K562 (cell line): ENCODE data around the gene CD79A. TPM values are rescaled to one million over a fixed set of nuclear protein-coding genes. Genes with fewer than 3 reads are reported as not detected.

Experiments used
- BCOR ChIP-seq: fragments of 450-650 bp; IDR thresholded peaks from 2 replicates; pipeline ENCODE4 v1.6.1; 2016
- CBX5 ChIP-seq: IDR thresholded peaks from 2 replicates; pipeline ENCODE4 v1.6.1; 2014; ENCODE audit warnings: low read depth, borderline replicate concordance
- CC2D1A ChIP-seq: fragments of 450-650 bp; IDR thresholded peaks from 2 replicates; pipeline ENCODE4 v1.6.1; 2017; ENCODE audit warnings: mild to moderate bottlenecking
- E2F8 ChIP-seq: fragments of 450-650 bp; IDR thresholded peaks from 2 replicates; pipeline ENCODE4 v1.7.1; 2018; ENCODE audit warnings: mild to moderate bottlenecking, low read depth; ENCODE audit not compliant: partially characterized antibody
- EGR1 ChIP-seq: fragments of 450-650 bp; conservative IDR thresholded peaks from 2 replicates; pipeline ENCODE4 v1.6.1; 2017; ENCODE audit warnings: mild to moderate bottlenecking
- ETS2 ChIP-seq: IDR thresholded peaks from 2 replicates; pipeline ENCODE4 v1.6.1; 2016; ENCODE audit warnings: borderline replicate concordance, missing genetic modification characterization, mild to moderate bottlenecking, moderate library complexity, missing compliant biosample characterization; ENCODE audit not compliant: poor library complexity, severe bottlenecking
- GABPB1 ChIP-seq: sonication (generic); formaldehyde crosslinking; IDR thresholded peaks from 2 replicates; pipeline ENCODE4 v1.8.0; 2022; ENCODE audit warnings: mild to moderate bottlenecking, missing genetic modification reagents
- IRF2 ChIP-seq: sonication (generic); formaldehyde crosslinking; IDR thresholded peaks from 2 replicates; pipeline ENCODE4 v1.8.1; 2022; ENCODE audit warnings: mild to moderate bottlenecking, missing genetic modification reagents
- KDM4B ChIP-seq, 2 experiments: fragments of 450-650 bp in 1 of 2; sonication (generic) in 1 of 2; IDR thresholded peaks; 2 replicates each; pipeline ENCODE4 v1.6.1; 2016 to 2017; ENCODE audit warnings: borderline replicate concordance in 2 of 2, antibody characterized with exemption in 1 of 2, low read depth in 1 of 2, mild to moderate bottlenecking in 1 of 2
- KLF13 ChIP-seq: fragments of 450-650 bp; IDR thresholded peaks from 2 replicates; pipeline ENCODE4 v1.6.1; 2016; ENCODE audit warnings: missing genetic modification characterization, low read depth, mild to moderate bottlenecking, missing compliant biosample characterization, moderate library complexity, borderline replicate concordance
- L3MBTL2 ChIP-seq: fragments of 450-650 bp; IDR thresholded peaks from 2 replicates; pipeline ENCODE4 v1.6.1; 2016; ENCODE audit warnings: mild to moderate bottlenecking, moderate library complexity
- PPARD ChIP-seq: fragments of 250-450 bp; sonication (Bioruptor Pico); IDR thresholded peaks from 2 replicates; pipeline ENCODE4 v1.8.0; 2022; ENCODE audit warnings: inconsistent platforms, mild to moderate bottlenecking, moderate library complexity
- SMARCE1 ChIP-seq: fragments of 450-650 bp; IDR thresholded peaks from 2 replicates; pipeline ENCODE4 v1.7.1; 2016; ENCODE audit warnings: mild to moderate bottlenecking
- SMC3 ChIP-seq: conservative IDR thresholded peaks from 2 replicates; pipeline ENCODE4 v1.6.1; 2011; ENCODE audit warnings: low read depth, low read length, improper control_type of control experiment; ENCODE audit not compliant: insufficient read depth
- STAT5B ChIP-seq: fragments of 250-450 bp; sonication (Bioruptor Pico); IDR thresholded peaks from 2 replicates; pipeline ENCODE4 v1.8.0; 2021; ENCODE audit warnings: mild to moderate bottlenecking, inconsistent platforms
- TSHZ1 ChIP-seq: fragments of 250-450 bp; sonication (Bioruptor Pico); IDR thresholded peaks from 2 replicates; pipeline ENCODE4 v1.4.0; 2020; ENCODE audit warnings: mild to moderate bottlenecking, moderate library complexity
- ZNF121 ChIP-seq: sonication (generic); formaldehyde crosslinking; conservative IDR thresholded peaks from 2 replicates; pipeline ENCODE4 v1.8.0; 2022; ENCODE audit warnings: missing genetic modification reagents
- ZNF143 ChIP-seq: sonication (generic); formaldehyde crosslinking; IDR thresholded peaks from 2 replicates; pipeline ENCODE4 v1.9.0; 2022; ENCODE audit warnings: mild to moderate bottlenecking, missing genetic modification reagents
- polyA plus RNA-seq, 8 experiments: library from polyadenylated mRNA; depleted of rRNA in 4 of 8; stranded (reverse) in 5 of 8; unstranded in 3 of 8; fragments of >200 nt; fragmentation: Nextera tagmentation in 2 of 8; fragmentation: Illumina TruSeq in 1 of 8; extraction: Ambion mirVana in 2 of 8; extraction: Trizol in 1 of 8; gene quantifications; 2 replicates each; pipeline versions ENCODE4 v1.2.1 to v1.2.3, GENCODE V29; 2011 to 2014; ENCODE audit warnings: inconsistent platforms in 1 of 8, missing spikeins in 1 of 8
- total RNA-seq, 7 experiments: library from RNA; depleted of rRNA in 6 of 7; stranded (reverse); fragments of >200 nt in 6 of 7; fragmentation: Illumina TruSeq in 2 of 7; extraction: Trizol in 2 of 7; gene quantifications; 2 replicates each; pipeline versions ENCODE4 v1.2.1 to v1.2.3, GENCODE V29; 2011 to 2021; ENCODE audit warnings: low replicate concordance in 1 of 7
- TF ChIP-seq, protein P1 (sequence below): fragments of 150-350 bp; IDR thresholded peaks from 2 replicates; pipeline ENCODE4 v1.6.1; 2014; ENCODE audit warnings: low read depth, mild to moderate bottlenecking, low read length, borderline replicate concordance

The CD79A gene
- total and polyA plus RNA-seq, 9 of the 15 experiments (the other 6 are each of a cell fraction or from before 2014, with no cell fraction given) = 0.04 to 0.72 (median 0.17) TPM; not detected in 3

DNA sequence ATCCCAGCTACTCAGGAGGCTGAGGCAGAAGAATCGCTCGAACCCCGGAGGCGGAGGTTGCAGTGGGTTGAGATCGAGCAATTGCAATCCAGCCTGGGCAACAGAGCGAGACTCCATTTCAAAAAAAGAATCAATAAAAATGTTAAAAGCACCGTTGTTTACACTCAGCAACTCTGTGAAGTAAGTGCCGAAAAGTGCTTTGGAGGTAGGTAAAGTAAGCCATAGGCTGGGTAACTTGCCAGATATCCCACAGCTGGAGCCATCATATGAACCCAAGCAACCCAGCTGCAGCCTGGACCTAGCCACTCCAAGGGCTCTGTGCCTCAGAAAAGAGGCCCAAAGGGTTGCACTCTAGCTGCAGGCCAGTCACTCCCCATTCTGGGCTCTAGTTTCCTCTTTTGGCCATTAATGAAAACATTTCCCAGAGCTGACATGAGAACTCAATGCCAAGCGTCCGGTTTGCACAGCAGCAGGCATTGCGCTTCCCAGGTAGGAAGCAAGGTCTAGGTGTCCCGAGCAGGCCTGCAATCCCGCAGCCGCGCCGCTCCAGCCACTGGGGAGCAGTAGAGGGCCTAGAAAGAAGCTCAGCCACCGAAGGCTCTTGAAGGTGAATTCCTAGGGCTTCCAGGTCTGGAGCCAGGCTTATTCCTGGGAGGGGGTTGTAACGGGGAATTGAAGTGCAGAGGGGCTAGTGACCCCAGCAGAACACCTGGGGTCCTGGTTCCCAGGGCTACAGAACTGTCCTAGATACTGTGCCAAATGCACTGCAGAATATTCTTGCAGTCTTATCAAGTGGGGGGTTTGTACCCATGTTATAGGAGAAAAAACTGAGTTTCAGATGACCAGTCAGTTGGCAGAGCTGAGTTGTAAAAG is 4.1 kb upstream of the CD79A start (continued):
- TF ChIP-seq KDM4B (IDR thresholded peaks at IDR 0.05; ENCODE audit: borderline replicate concordance in 2 of 2, low read depth in 1 of 2) = no peak
- TF ChIP-seq SMARCE1 = no peak
- no peak for TF ChIP-seq CBX5
- no peak for TF ChIP-seq PPARD (CRISPR knock-in tag)
- peak; percentile 29 for TF ChIP-seq E2F8
- no peak for TF ChIP-seq BCOR
- no peak for TF ChIP-seq TSHZ1
- TF ChIP-seq IRF2 (CRISPR knock-in tag) = no peak
- TF ChIP-seq EGR1 = no peak
- TF ChIP-seq L3MBTL2 = no peak
- TF ChIP-seq, protein P1, sequence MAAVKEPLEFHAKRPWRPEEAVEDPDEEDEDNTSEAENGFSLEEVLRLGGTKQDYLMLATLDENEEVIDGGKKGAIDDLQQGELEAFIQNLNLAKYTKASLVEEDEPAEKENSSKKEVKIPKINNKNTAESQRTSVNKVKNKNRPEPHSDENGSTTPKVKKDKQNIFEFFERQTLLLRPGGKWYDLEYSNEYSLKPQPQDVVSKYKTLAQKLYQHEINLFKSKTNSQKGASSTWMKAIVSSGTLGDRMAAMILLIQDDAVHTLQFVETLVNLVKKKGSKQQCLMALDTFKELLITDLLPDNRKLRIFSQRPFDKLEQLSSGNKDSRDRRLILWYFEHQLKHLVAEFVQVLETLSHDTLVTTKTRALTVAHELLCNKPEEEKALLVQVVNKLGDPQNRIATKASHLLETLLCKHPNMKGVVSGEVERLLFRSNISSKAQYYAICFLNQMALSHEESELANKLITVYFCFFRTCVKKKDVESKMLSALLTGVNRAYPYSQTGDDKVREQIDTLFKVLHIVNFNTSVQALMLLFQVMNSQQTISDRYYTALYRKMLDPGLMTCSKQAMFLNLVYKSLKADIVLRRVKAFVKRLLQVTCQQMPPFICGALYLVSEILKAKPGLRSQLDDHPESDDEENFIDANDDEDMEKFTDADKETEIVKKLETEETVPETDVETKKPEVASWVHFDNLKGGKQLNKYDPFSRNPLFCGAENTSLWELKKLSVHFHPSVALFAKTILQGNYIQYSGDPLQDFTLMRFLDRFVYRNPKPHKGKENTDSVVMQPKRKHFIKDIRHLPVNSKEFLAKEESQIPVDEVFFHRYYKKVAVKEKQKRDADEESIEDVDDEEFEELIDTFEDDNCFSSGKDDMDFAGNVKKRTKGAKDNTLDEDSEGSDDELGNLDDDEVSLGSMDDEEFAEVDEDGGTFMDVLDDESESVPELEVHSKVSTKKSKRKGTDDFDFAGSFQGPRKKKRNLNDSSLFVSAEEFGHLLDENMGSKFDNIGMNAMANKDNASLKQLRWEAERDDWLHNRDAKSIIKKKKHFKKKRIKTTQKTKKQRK = no peak
- TF ChIP-seq ZNF143 = no peak
- no peak for TF ChIP-seq KLF13 (tag)
- TF ChIP-seq CC2D1A = peak; percentile 44; the same call in 1 of the 2 replicates
- TF ChIP-seq GABPB1 (CRISPR knock-in tag) = peak; percentile 35; the same call in 1 of the 2 replicates
- TF ChIP-seq STAT5B = no peak
- TF ChIP-seq ZNF121 (CRISPR knock-in tag) = no peak
- TF ChIP-seq SMC3 = peak; percentile 82
- no peak for TF ChIP-seq ETS2
